Loucy (cell line): ENCODE data around the gene FAHD1.

Source experiments
- EZH2phosphoT487 ChIP-seq: fragments of 200-600 bp; IDR thresholded peaks from 2 replicates; pipeline ENCODE4 v1.6.1; 2018; ENCODE audit warnings: antibody characterized with exemption, mild to moderate bottlenecking, moderate library complexity, borderline replicate concordance
- TF ChIP-seq, protein P1 (sequence below): fragments of 200-600 bp; sonication (generic); conservative IDR thresholded peaks from 2 replicates; pipeline ENCODE4 v1.5.1; 2014; ENCODE audit warnings: mild to moderate bottlenecking, antibody characterized with exemption, low read length

DNA sequence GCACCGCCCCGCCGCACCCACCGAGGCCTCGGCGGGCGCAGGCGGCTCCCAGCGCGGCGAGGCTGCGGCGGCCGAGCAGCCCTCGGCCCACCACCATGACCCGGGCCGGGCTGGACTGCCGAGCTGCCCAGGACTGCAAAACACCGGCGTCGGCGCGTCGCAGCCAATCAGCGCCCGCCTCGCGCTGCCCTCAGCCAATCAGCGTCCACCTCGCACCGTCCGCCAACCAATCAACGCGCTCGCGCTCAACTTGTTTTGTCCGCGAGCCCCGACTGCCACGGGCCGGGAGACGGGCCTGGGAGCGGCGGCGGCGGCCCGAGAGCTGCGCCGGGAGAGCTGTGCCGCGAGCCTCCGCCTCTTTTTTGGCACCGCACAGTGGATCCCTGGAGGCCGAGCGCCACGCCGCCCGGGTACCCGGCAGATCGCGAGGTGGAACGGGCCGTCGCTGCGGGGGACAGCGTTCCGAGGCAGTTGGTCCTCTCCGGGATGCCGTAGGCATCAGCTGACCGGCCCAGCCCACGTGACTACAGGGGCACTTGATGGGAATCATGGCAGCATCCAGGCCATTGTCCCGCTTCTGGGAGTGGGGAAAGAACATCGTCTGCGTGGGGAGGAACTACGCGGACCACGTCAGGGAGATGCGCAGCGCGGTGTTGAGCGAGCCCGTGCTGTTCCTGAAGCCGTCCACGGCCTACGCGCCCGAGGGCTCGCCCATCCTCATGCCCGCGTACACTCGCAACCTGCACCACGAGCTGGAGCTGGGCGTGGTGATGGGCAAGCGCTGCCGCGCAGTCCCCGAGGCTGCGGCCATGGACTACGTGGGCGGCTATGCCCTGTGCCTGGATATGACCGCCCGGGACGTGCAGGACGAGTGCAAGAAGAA lies at the start of gene FAHD1, which contains the start of gene HAGH:
- TF ChIP-seq, protein P1, sequence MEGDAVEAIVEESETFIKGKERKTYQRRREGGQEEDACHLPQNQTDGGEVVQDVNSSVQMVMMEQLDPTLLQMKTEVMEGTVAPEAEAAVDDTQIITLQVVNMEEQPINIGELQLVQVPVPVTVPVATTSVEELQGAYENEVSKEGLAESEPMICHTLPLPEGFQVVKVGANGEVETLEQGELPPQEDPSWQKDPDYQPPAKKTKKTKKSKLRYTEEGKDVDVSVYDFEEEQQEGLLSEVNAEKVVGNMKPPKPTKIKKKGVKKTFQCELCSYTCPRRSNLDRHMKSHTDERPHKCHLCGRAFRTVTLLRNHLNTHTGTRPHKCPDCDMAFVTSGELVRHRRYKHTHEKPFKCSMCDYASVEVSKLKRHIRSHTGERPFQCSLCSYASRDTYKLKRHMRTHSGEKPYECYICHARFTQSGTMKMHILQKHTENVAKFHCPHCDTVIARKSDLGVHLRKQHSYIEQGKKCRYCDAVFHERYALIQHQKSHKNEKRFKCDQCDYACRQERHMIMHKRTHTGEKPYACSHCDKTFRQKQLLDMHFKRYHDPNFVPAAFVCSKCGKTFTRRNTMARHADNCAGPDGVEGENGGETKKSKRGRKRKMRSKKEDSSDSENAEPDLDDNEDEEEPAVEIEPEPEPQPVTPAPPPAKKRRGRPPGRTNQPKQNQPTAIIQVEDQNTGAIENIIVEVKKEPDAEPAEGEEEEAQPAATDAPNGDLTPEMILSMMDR: no peak
- no peak for TF ChIP-seq EZH2phosphoT487
